M059J (cell line): Measurements from ENCODE around the gene C11orf86. TPM values are rescaled to one million over a fixed set of nuclear protein-coding genes. Genes with fewer than 3 reads are reported as not detected.

ENCODE experiments used
- DNase-seq: peaks from one replicate; pipeline ENCODE4 v3.0.0-alpha.2; 2012; ENCODE audit warnings: low read depth
- total RNA-seq: library from RNA; depleted of rRNA; stranded (reverse); fragments of >200 nt; shearing (Covaris generic); gene quantifications from 2 replicates; pipeline ENCODE4 v1.2.3, GENCODE V29; 2014

Gene C11orf86
- total RNA-seq, 1 experiment from 2014 or later = not detected

- no peak for DNase-seq
Observed at GRCh38 chr11:66966351-66966750, 8.8 kb upstream of the C11orf86 start.

GRCh38 chr11:66967670-66968425, 7.3 kb upstream of the C11orf86 start:
- peak; percentile 88 for DNase-seq

- peak; percentile 78 for DNase-seq
Observed at GRCh38 chr11:66969584-66970225, 5.4 kb upstream of the C11orf86 start.

- DNase-seq = no peak
Observed at GRCh38 chr11:66970371-66970806, 4.7 kb upstream of the C11orf86 start.

GRCh38 chr11:66970807-66971442, 4.2 kb upstream of the C11orf86 start:
- DNase-seq = peak; percentile 100

- DNase-seq = peak; percentile 34
Observed at GRCh38 chr11:66971488-66971887, 3.6 kb upstream of the C11orf86 start.

GRCh38 chr11:66973956-66974580, 1.0 kb upstream of the C11orf86 start:
- DNase-seq = peak; percentile 34

GRCh38 chr11:66975405-66976027, 412 bp downstream of the C11orf86 start:
- DNase-seq = no peak

- DNase-seq = no peak
Observed at GRCh38 chr11:66976028-66976467, 944 bp downstream of the C11orf86 start.

GRCh38 chr11:66976925-66977324, 1.8 kb downstream of the C11orf86 start:
- no peak for DNase-seq

GRCh38 chr11:66978229-66978628, 3.1 kb downstream of the C11orf86 start:
- no peak for DNase-seq

- no peak for DNase-seq
Observed at GRCh38 chr11:66978717-66979116, 3.6 kb downstream of the C11orf86 start.

- DNase-seq = peak; percentile 58
Observed at GRCh38 chr11:66979336-66979980, 4.4 kb downstream of the C11orf86 start.

- peak; percentile 98 for DNase-seq
Observed at GRCh38 chr11:66981976-66982578, 7.0 kb downstream of the C11orf86 start.

GRCh38 chr11:66983275-66983924, 8.3 kb downstream of the C11orf86 start:
- no peak for DNase-seq

GRCh38 chr11:66985508-66986177, 10.5 kb downstream of the C11orf86 start:
- no peak for DNase-seq

- no peak for DNase-seq
Observed at GRCh38 chr11:66986178-66986545, 11.1 kb downstream of the C11orf86 start.

- DNase-seq = no peak
Observed at GRCh38 chr11:66987158-66987620, 12.1 kb downstream of the C11orf86 start.

- no peak for DNase-seq
Observed at GRCh38 chr11:66987924-66988637, 13.0 kb downstream of the C11orf86 start.
